HG02763 (cell line): ENCODE measurements around the gene TMEM183A.
A peak's percentile ranks its signal among the peaks of the same experiment; 100 is the strongest.
"Not testable (repeated sequence)": the region's sequence is repeated elsewhere in the genome, so short reads cannot be mapped to it uniquely, and the experiment has no call there.

Experiments used
- ATAC-seq: cut with Tn5 transposase; IDR thresholded peaks from one replicate; pipeline ENCODE4 v1.9.1; 2021; ENCODE audit warnings: mild to moderate bottlenecking, moderate library complexity; ENCODE audit not compliant: unreplicated experiment

The TMEM183A gene

DNA sequence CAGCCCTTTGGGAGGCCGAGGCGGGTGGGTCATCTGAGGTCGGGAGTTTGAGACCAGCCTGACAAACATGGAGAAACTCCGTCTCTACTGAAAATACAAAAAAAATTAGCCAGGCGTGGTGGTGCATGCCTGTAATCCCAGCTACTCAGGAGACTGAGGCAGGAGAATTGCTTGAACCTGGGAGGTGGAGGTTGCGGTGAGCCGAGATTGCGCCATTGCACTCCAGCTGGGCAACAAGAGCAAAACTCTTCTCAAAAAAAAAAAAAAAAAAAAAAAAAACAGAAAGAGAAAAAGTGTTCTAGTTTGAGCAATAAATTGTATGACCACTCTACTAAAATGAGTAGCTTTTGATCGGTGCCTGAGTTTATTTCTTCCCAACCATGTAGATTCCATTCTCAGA, 21.1 kb upstream of the TMEM183A start:
- not testable (repeated sequence) for ATAC-seq

DNA sequence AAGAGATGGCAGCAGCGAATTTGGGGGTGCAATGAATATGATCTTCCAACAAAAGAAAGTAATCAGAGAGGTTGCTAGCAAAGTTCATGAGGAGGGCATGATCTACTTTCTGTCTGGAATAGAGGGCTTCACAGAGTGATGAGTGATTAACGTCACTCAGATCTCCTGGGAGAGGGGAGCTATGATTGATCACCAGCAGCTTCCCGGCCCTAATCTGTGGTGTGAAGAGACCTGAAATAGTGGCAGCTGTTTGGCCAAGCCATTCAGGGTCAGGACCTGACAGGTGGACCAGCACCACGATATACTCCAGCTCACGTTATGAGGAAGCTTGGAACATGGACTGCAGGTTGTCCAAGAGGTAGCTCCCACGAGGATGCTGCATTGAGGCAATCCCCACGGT, 19.9 kb upstream of the TMEM183A start:
- ATAC-seq, result no peak

DNA sequence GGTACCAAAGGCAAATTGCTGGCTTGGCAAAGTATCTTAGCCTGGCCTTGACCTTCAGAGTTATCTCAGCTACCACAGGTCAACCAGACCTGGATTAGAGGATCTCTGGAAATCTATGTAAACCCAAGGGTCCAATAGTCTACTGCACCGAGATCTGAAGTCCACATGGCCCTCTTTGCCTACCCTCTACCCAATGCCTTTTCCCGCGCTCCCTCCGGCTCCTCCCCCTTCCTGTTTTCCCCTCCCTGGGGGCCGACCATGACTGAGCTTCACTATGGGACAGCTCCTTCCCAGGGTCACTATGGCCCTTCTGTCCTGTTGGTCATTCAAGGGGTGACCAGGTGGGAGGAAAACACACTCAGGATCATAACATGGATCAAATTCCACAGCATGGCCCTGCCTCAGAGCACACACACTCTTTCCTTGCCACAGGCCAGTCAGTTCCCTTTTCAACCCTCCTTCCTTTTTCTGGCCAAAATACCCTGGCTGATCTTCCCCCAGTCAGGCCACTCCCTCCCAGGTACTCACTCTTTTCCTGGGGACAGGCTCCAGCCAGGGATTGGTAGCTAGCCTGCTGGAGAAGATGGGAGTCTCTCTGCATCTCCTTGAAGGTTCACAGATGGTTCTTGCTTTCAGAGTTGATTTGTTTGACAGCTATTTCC, 19.1 kb upstream of the TMEM183A start:
- no peak for ATAC-seq

DNA sequence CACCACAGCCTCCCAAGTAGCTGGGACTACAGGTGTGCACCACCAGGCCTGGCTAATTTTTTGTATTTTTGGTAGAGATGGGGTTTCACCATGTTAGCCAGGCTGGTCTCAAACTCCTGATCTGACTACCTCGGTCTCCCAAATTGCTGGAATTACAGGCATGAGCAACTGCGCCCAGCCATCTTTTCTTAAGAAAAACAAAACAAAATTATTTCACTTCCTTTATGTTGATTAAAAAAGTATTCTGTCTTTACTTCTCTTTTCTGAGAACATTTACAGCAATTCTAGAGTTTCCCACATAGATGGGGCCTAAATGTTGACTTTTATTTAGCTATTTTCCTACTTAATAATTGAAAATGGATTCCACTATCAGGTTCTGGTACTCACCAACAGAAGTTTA, 17.3 kb upstream of the TMEM183A start:
- no peak for ATAC-seq

DNA sequence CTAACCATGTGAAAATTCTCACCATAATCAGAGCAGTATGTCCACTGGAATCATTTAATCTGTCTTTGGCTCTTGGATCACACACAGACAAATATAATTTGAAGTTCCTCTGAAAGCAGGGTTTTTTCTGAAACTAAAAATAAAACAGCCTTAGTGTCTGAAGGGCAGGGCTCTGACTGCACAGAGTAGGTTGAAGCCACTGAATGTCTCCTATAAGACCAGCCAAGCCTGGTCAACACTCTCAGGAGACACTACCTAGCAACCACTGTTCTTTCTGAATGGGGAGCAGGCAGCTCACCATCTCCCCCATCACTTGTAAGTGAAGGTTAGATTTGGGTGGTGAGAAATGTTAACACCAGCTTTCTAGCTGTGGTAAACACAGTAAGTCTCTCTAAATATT, 16.1 kb upstream of the TMEM183A start:
- no peak for ATAC-seq

DNA sequence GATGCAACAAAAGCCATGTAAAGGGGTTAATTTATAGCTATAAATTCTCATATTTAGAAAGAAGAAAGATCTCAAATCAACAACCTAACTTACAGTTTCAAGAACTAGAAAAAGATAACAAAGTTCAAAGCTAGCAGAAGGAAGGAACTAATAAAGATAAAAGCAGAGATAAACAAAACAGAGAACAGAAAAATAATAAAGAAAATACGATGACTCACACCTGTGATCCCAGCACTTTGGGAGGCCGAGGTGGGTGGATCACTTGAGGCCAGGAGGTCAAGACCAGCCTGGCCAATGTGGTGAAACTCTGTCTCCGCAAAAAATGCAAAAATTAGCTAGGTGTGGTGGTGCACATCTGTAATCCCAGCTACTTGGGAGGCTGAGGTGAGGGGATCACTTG, 12.4 kb upstream of the TMEM183A start:
- ATAC-seq, result no peak

DNA sequence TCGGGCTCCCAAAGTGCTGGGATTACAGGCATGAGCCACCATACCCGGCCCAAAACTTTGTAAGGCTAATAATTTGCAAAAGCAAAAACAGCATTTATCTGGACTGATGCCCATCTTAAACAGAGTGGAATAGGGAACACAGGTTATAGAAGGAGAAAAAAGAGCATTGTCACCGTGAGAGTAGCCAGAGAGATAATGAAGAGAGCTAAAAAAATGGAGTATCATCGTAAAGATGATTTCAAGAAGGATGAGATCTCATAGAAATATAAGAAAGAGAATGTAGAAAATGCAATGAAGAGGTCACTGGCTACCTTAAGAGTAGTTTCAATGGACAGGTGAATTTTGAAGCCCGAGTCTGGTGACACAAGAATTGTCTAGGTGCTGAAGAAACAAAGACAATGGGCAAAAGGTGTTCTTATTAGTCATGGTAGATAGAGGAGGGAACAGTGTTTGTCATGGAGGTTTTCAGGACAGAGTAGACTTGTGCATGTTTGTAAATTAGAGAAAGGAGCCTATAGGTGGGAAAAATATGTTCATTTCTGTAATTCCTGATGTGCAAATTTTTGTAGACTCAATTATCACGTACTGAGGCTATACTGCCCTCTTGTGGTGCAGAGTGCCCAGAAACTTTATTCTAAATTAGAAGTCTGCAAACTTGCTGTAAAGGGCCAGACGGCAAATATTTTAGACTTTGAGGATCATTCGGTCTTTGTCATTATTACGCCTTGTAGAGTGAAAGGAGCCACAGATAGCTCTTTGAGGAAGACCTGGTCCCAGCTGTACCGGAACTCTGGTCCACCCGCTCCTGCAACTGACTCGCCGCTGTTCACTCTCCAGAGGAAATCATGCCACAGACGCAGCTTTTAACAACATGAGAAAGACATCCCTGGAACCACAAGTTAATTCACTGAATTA, 8.1 kb upstream of the TMEM183A start:
- ATAC-seq, result no peak

DNA sequence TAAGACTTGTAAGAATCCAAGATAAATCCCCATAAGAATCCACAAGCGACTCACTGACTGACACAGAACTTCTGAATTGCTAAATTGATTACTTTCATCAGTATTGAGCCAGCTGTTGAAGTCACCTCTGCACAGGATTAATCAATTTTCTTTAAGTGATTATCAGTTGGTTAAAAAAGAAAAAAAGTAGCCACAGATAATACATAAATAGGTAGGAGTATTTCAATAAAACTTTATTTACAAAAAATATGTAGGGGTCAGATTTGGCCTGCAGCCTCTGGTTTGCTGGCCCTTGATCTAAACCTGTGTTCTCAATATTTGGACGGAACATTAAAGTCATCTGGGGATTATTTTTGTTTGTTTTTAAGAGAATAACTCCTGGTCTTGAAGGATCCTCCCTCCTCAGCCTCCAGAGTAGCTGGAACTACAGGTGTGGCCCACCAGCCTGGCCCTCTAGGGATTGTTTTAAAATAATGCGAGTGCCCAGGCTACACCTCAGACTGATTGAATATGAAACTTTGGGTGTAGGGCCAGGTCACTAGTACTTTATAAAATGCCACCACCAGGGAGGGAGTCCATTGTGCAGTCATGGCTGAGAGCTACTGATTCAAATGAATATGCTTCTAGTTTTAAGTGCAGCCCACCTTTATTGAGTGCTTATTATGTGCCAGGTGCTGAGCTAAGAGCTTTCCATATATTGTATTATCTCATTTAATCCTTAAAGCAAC, 6.8 kb upstream of the TMEM183A start:
- no peak for ATAC-seq

DNA sequence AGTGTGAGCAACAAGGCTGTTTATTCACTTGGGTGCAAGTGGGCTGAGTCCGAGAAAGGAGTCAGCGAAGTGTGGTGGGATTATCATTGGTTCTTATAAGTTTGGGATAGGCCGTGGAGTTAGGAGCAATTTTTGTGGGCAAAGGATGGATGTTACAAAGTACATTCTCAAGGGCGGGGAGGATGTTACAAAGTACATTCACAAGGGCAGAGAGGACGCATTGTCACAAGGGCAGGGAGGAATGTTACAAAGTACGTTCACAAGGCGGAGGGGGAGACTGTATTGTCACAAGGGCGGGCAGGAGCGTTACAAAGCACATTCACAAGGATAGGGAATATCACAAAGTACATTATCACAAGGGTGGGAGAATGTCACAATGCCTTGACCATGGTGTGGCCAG, 5.2 kb upstream of the TMEM183A start:
- no peak for ATAC-seq

DNA sequence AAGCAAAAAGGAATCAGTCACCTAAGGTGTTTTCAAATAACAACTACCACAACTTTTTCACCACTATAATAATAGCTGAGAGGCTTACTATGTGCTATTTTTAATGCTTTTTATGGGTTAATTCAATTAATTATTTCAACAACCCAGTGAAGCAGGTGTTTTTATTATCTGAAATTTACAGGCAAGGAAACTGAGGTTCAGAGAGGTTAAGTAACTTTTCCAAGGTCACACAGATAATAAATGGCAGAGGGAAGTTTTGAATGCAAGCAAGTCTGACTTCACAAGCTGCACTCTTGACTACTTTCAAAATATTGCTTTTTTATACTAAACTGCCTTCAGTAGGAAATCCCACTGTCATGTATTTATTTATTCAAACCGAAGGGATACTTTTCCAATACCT, 4.2 kb upstream of the TMEM183A start:
- ATAC-seq, result no peak

DNA sequence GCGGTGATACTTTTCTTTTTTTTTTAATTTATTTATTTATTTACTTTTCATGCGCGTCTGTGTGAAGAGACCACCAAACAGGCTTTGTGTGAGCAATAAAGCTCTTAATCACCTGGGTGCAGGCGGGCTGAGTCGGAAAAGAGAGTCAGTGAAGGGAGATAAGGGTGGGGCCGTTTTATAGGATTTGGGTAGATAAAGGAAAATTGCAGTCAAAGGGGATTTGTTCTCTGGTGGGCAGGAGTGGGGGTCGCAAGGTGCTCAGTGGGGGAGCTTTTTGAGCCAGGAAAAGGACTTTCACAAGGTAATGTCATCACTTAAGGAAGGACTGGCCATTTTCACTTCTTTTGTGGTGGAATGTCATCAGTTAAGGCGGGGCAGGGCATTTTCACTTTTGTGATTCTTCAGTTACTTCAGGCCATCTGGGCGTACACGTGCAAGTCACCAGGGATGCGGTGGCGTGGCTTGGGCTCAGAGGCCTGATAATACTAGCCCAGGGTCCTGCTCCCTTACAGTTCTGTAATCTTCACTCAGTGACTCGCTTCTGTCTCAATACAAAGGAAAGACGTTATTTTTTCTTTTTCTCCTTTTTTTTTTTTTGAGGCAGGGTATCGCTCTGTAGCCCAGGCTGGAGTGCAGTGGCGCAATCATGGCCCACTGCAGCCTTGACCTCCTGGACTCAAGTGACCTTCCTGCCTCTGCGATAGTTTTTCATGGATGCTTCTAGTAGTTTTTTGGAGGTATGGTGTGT, 1.6 kb upstream of the TMEM183A start:
- not testable (repeated sequence) for ATAC-seq

DNA sequence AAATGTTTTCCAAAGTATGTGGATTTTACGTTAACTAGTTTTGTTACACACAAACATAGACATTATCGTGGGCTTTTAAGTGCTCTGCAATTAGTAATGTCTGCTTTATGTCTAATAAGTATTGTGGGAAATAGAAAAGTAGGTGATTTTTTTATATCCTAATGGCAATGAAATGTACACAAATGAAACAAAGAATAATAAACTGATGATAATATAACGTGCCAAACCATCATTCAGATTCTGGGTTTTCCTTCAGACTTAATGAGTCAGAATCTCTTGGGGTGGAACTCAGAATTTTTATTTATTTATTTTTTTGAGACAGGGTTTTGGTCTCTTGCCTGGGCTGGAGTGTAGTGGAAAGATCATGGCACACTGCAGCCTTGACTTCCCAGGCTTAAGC, 2.0 kb downstream of the TMEM183A start:
- no peak for ATAC-seq

DNA sequence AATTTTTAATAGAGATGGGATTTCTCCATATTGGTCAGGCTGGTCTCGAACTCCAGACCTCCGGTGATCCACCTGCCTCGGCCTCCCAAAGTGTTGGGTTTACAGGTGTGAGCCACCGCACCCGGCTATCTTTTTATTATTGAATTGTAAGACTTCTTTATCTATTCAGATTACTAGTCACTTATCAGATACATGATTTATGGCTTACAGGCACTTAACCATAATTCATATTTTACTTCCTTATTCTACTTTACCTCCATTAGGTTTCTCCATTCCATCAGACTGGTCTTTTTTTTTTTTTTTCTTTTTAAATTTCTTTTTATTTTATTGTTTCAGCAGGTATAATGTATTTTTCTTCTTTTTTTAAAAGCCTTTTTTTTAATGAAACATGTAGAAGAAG, 4.4 kb downstream of the TMEM183A start:
- ATAC-seq, result no peak

DNA sequence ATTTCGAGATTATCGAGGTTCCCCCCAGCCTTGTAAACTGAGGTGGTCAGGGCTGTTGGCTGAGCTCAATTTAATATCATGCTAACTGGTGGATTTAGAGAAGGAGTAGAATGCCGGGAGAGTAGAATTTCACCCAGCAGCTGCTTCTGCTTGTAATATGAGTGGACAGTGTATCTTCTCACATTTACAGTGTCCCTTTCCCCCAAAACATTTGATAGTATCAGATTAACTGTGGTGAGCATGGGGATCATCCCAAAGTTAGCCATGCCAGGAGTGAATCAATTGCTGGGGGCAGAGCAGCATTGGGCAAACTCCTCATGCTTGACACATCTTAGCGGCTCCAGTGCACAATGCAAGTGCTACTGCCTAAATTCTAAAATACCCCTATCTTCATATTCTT, 9.9 kb downstream of the TMEM183A start:
- ATAC-seq, result no peak

DNA sequence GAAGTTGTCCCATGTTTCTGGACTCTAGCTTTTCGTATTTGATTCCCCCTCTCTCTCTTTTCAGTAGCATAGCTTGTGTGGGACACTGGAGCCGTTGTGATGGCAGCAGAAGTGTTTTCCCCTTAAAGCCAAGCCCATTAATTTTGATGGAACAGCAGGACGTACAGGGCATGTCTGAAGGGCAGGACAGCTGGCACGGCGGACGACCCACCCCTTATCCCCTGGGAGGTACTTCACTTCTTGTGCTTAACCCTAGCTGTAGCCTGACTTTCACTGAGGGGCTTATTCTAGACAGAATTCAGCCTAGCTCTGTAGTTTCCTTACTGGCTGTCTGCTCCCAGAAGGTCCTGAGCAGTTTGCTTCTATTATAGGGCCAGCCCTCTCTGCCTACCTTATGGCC, 10.5 kb downstream of the TMEM183A start:
- ATAC-seq, result no peak

DNA sequence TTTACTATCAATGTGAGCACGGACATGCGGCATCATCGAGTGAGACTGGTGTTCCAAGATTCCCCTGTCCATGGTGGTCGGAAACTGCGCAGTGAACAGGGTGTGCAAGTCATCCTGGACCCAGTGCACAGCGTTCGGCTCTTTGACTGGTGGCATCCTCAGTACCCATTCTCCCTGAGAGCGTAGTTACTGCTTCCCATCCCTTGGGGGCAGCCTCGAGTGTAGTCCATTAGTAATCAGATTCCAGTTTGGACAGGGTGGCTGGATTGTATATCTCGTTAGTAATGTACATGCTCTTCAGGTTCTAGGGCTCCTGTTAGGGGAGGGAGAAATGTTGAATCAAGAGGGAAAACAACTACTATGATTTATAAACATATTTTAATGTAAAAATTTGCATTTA, 15.7 kb downstream of the TMEM183A start:
- not testable (repeated sequence) for ATAC-seq

DNA sequence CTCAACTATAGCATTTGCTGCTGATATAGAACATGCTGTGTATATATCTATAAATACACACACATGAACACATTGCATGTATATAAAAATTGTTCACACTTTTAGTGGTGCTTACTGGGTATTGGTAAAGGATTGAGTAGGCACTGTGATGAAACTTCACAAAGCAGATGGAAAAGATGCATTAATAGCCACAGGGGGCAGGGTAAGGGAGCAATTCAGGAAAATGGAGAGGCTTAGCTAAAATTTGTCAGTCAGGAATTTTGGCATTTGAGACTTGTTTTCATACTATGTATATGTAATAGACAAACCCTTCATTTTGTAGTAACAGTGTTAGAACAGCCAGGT, 18.5 kb downstream of the TMEM183A start:
- no peak for ATAC-seq

DNA sequence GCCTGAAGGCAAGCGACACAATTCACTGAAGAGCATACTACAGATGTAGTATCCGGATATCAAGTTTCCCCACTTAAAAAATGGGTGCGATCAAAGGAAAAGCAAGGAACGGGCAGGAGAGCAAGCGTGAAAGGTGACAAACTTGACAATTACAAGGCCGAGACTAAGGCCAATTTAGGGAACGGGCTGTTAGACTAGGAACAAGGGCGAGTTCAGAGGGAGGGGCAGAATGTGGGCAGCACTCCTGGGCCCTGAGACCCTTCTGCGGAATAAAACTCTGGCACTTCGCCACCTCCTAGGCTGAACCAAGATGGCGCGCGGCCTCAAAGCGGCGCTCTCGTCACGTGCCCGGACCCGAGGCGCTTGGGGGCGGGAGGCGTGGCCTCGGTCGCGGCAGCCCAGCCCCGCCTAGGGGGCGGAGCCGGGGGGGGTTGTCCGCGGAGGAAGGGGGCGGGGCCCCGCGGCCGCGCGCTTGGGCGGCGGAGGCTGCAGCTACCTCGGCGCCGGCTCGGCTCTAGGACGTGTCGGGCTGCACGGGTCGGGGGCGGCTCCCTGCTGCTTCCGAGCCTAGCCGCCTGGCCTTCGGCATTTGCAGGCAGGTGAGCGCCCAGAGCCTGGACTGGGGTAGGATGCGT, 19.0 kb downstream of the TMEM183A start, which contains the start of gene PPFIA4:
PPFIA4 (plus strand) TSS at position 461 of the 635 bp plus-strand sequence. CDS start 12,518 bp downstream, outside the sequence.
- ATAC-seq, result peak; percentile 84

DNA sequence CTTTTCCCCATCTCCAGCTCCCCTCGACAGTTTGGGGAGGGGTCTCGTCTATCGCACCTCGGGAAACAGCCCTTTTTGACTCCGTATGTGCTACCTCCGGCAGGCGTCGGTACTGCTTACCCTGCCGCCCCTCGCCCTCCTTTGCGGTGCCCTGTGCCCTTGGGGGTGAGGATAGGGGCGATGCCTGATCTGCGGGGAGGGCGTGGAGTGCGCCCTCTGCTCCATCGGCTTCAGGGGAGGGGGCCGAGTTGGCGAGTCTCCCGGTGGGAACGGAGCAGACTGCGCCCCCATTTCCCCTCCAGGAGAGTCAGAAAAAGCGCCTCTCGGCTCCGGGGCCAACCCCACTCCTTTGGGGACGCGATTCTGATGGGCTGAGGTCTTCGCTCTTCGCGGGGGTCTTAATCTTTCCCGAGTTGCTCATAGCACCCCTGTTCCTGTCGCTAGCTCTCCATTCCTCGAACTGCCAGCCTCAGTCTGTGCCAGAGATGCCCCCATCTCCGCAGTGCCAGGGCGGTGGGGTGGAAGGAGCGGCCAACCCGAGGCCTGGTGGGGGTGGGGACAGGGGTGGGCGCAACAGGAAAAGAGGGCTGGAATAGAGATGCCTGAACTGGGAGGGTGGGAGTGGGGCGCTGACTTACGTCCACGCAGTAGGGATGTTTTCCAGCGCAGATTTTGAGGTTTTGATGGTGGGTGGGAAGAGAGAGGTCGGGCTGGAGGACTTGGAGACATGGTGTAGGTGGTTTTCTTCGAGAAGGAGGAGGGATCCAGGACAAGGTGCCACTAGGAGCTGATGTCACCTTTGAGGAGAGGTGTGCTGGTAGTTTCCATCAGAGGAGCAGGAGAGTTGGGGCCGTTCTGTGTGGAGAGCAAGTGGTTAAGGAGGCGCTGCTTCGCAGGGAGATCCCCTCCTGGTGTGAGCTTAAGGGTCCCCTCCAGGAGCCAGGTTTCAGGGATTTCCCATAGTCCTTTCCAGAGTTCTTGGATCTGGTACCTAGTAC, 19.8 kb downstream of the TMEM183A start:
- ATAC-seq, result no peak
